OCI-LY3 (cell line): Measurements from ENCODE around the gene XPNPEP3.
A peak's percentile ranks its signal among the peaks of the same experiment; 100 is the strongest.

Experiments
- H2AFZ ChIP-seq: fragments of 200-600, 300-600 bp; shearing (Covaris generic); 2 replicates; pipeline ENCODE4 v1.6.0; 2014; ENCODE audit warnings: antibody characterized with exemption, low read depth, low read length
- H3K27ac ChIP-seq: fragments of 200-600, 300-600 bp; sonication (generic); 2 replicates; pipeline ENCODE4 v1.5.1; 2014; ENCODE audit warnings: mild to moderate bottlenecking, low read length, moderate library complexity, mixed read lengths
- H3K27me3 ChIP-seq: fragments of 200-600, 300-600 bp; sonication (generic); 2 replicates; pipeline ENCODE4 v1.6.1; 2014; ENCODE audit warnings: low read depth, low read length, mixed read lengths
- H3K36me3 ChIP-seq: fragments of 200-600, 300-600 bp; sonication (generic); replicated peaks from 2 replicates; pipeline ENCODE3; 2014; ENCODE audit warnings: low read depth, low read length, mixed read lengths
- H3K4me1 ChIP-seq: fragments of 300-600, 200-600 bp; sonication (generic); 2 replicates; pipeline ENCODE4 v1.6.1; 2014; ENCODE audit warnings: low read length, mixed read lengths
- H3K4me2 ChIP-seq: fragments of 200-600, 300-600 bp; sonication (generic); 2 replicates; pipeline ENCODE4 v1.6.1; 2014; ENCODE audit warnings: low read length, mixed read lengths
- H3K4me3 ChIP-seq: fragments of 300-600, 200-600 bp; sonication (generic); 2 replicates; pipeline ENCODE4 v1.5.1; 2014; ENCODE audit warnings: antibody characterized with exemption, mild to moderate bottlenecking, low read length, moderate library complexity
- H3K79me2 ChIP-seq: fragments of 300-600, 200-600 bp; shearing (Covaris generic); 2 replicates; pipeline ENCODE4 v1.6.1; 2014; ENCODE audit warnings: mild to moderate bottlenecking, low read length, mixed read lengths
- H3K9ac ChIP-seq: fragments of 300-600, 200-600 bp; shearing (Covaris generic); 2 replicates; pipeline ENCODE4 v1.6.0; 2014; ENCODE audit warnings: mild to moderate bottlenecking, low read length, moderate library complexity
- H3K9me3 ChIP-seq: fragments of 200-600, 300-600 bp; shearing (Covaris generic); 2 replicates; pipeline ENCODE4 v1.6.1; 2014; ENCODE audit warnings: low read length, mixed read lengths; ENCODE audit not compliant: insufficient read depth
- H4K20me1 ChIP-seq: fragments of 200-600, 300-600 bp; sonication (generic); 2 replicates; pipeline ENCODE4 v1.6.1; 2016; ENCODE audit warnings: low read length, mixed read lengths; ENCODE audit not compliant: insufficient read depth
- CTCF ChIP-seq: fragments of 200-600, 300-600 bp; sonication (generic); IDR thresholded peaks from 2 replicates; pipeline ENCODE4 v1.5.1; 2014; ENCODE audit warnings: antibody characterized with exemption, low read length, low read depth
- EZH2phosphoT487 ChIP-seq: fragments of 200-600 bp; shearing (Covaris generic); IDR thresholded peaks from 2 replicates; pipeline ENCODE4 v1.6.1; 2018; ENCODE audit warnings: antibody characterized with exemption, mixed run types, low read depth

The XPNPEP3 gene

DNA sequence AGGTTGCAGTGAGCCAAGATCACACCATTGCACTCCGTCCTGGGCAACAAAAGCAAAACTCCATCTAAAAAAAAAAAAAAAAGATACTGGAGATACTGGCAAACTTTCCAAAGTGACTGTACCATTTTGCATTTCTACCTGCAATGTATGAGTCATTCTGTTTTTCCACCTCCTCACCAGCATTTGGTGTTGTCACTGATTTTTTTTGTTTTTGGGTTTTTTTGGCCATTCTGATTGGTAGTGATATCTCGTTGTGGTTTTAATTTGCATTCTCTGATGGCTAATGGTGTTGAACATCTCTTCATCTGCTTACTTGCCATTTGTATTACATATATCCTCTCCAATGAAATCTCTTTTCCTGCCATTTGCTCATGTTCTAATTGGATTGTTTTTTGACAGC, 82.3 kb downstream of the XPNPEP3 start:
- H3K4me1 ChIP-seq = peaks cover 51% of the 10 kb centered on the region
- H3K36me3 ChIP-seq = peaks cover 9% of the 10 kb centered on the region
- H3K27me3 ChIP-seq = no peaks in the 10 kb centered on the region
- no peaks in the 10 kb centered on the region for H3K79me2 ChIP-seq
- no peaks in the 10 kb centered on the region for H4K20me1 ChIP-seq
- no peak overlapping the region for H3K9ac ChIP-seq
- H3K4me2 ChIP-seq = no peak overlapping the region
- no peak overlapping the region for H3K27ac ChIP-seq
- H3K4me3 ChIP-seq = no peak overlapping the region
- H3K9me3 ChIP-seq = 0 out of 2 replicates have a peak, but pooled peaks cover 3% of the 10 kb centered on the region
- TF ChIP-seq EZH2phosphoT487 (no peak), CTCF (no peak)
- no peak overlapping the region for H2AFZ ChIP-seq

DNA sequence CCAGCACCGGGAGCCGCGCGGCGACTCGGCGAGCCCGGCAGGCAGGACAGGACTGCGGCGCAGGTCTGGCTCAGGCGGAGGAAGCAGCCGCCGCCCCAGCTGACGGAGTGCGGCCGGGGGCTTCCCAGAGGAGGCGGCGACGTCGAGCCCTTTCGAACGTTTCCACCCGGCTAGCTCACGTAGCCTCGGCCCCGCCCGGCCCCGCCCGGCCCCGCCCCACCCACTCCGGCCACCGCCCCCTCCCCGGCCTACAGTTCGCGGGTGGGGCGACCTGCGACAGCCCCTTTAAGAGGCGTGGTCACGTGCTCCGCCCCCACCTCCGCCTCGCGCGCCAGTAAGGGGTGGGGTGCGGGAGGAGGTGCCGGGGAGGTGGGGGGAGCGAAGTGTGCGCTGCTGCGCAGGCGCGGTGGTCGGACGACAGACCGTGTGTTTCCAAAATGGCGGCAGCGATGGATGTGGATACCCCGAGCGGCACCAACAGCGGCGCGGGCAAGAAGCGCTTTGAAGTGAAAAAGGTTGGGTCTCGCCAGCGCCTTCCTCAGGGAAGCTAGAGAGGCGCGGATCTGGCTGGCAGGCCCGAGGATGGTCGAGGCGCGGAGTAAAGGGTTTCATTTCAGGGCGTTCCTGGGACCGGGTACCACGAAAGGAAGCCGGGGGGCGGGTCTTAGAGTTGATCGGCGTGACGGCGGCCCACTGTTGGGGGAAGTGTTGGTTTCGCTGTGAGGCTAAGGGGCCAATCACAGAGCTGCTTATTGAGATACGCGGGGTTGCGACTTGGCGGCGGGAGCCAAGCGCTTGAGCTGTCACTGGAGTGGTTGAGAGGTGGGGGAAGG, 94.2 kb downstream of the XPNPEP3 start, which contains the start of gene RBX1:
Gene RBX1, plus strand, starts transcription at position 417 of the 833 bp plus-strand sequence. Its CDS starts 21 bp downstream, at position 438.
- H3K4me2 ChIP-seq = peak within 1 kb of the TSS; percentile 89
- H3K27me3 ChIP-seq = no peaks in the 10 kb centered on the region
- no peaks in the 10 kb centered on the region for H3K9me3 ChIP-seq
- H3K4me1 ChIP-seq = peaks cover 14% of the 10 kb centered on the region
- no peaks in the 10 kb centered on the region for H4K20me1 ChIP-seq
- peak within 1 kb of the TSS; percentile 73; the same call in 1 of the 2 replicates for H2AFZ ChIP-seq
- H3K27ac ChIP-seq = peak within 1 kb of the TSS; percentile 79
- peaks cover 45% of the 10 kb centered on the region for H3K79me2 ChIP-seq
- TF ChIP-seq CTCF = no peak
- no peak for TF ChIP-seq EZH2phosphoT487
- H3K36me3 ChIP-seq = peaks cover 16% of the 10 kb centered on the region
- H3K9ac ChIP-seq = peak within 1 kb of the TSS; percentile 98
- peak within 1 kb of the TSS; percentile 95 for H3K4me3 ChIP-seq

- peaks cover 51% of the 10 kb centered on the region for H3K79me2 ChIP-seq
These were observed 95.1 kb downstream of the XPNPEP3 start for GRCh38 chr22:40951795-40952605.

More at GRCh38 chr22:40951795-40952605, 95.1 kb downstream of the XPNPEP3 start:
- Histone ChIP-seq H3K36me3 (peaks cover 17% of the 10 kb centered on the region), H2AFZ (no peak overlapping the region; the same call in 1 of the 2 replicates), H3K4me3 (peak overlapping the region; percentile 95), H4K20me1 (no peaks in the 10 kb centered on the region), H3K4me2 (peak overlapping the region; percentile 89), H3K9me3 (no peaks in the 10 kb centered on the region), H3K27me3 (no peaks in the 10 kb centered on the region), H3K4me1 (peaks cover 11% of the 10 kb centered on the region), H3K27ac (peak overlapping the region; percentile 70), H3K9ac (peak overlapping the region; percentile 98)
- no peak for TF ChIP-seq EZH2phosphoT487
- no peak for TF ChIP-seq CTCF
